IPS-NIHi7 (cell line): Measurements from ENCODE around the gene POLDIP3.
"Not testable (repeated sequence)": the region's sequence is repeated elsewhere in the genome, so short reads cannot be mapped to it uniquely, and the experiment has no call there.

Source experiments
- DNase-seq: peaks from one replicate; pipeline ENCODE4 v3.0.0; 2012; ENCODE audit warnings: mixed read lengths; ENCODE audit errors: extremely low spot score

POLDIP3 gene

GRCh38 chr22:42560381-42560780, 54.3 kb downstream of the POLDIP3 start:
- no peak for DNase-seq

- peak; percentile 95 for DNase-seq
Measured at GRCh38 chr22:42553475-42554361, 61.0 kb downstream of the POLDIP3 start, which contains the start of gene SERHL2. Gene SERHL2 (plus strand): TSS chr22:42553956. CDS start chr22:42554021, 65 bp downstream.

- DNase-seq, result not testable (repeated sequence)
Measured at GRCh38 chr22:42552294-42552647, 62.4 kb downstream of the POLDIP3 start.

GRCh38 chr22:42549331-42550060, 65.2 kb downstream of the POLDIP3 start:
- no peak for DNase-seq

GRCh38 chr22:42548597-42549330, 65.9 kb downstream of the POLDIP3 start:
- DNase-seq, result no peak

- not testable (repeated sequence) for DNase-seq
Measured at GRCh38 chr22:42548126-42548525, 66.6 kb downstream of the POLDIP3 start.

GRCh38 chr22:42547562-42547961, 67.1 kb downstream of the POLDIP3 start:
- no peak for DNase-seq

- no peak for DNase-seq
Measured at GRCh38 chr22:42544686-42545085, 70.0 kb downstream of the POLDIP3 start.

- not testable (repeated sequence) for DNase-seq
Measured at GRCh38 chr22:42539236-42539771, 75.4 kb downstream of the POLDIP3 start.

- not testable (repeated sequence) for DNase-seq
Measured at GRCh38 chr22:42537199-42537831, 77.4 kb downstream of the POLDIP3 start.

GRCh38 chr22:42536634-42537033, 78.0 kb downstream of the POLDIP3 start:
- not testable (repeated sequence) for DNase-seq

- no peak for DNase-seq
Measured at GRCh38 chr22:42536166-42536565, 78.5 kb downstream of the POLDIP3 start.

GRCh38 chr22:42535082-42535731, 79.5 kb downstream of the POLDIP3 start:
- not testable (repeated sequence) for DNase-seq
